Motor neuron (in vitro differentiated cells): ENCODE data around the gene MRPS27. TPM values are rescaled to one million over a fixed set of nuclear protein-coding genes. Genes with fewer than 3 reads are reported as not detected.

Experiments
- ATAC-seq, 8 experiments: fragments of 200-7000 bp; cut with Tn5 transposase; replicated peaks in 6 of 8; 2 replicates each; pipeline ENCODE4 v1.8.0; 2021; ENCODE audit warnings: mild to moderate bottlenecking in 8 of 8, moderate library complexity in 8 of 8
- H3K27ac ChIP-seq, 2 donors: fragments of 250-450 bp; sonication (Bioruptor Pico); 2 replicates each; pipeline ENCODE4 v1.9.0; 2021; ENCODE audit warnings: antibody characterized with exemption in 2 of 2, mild to moderate bottlenecking in 2 of 2, moderate library complexity in 1 of 2
- H3K4me1 ChIP-seq, 2 donors: fragments of 250-450 bp; sonication (Bioruptor Pico); replicated peaks in 1 of 2; 2 replicates each; pipeline ENCODE4 v1.6.1; 2021; ENCODE audit warnings: antibody characterized with exemption in 2 of 2, mild to moderate bottlenecking in 2 of 2, moderate library complexity in 1 of 2
- H3K4me3 ChIP-seq, 5 donors: fragments of 250-450 bp; sonication (Bioruptor Pico); 2 replicates each; pipeline ENCODE4 v1.9.0; 2021; ENCODE audit warnings: antibody characterized with exemption in 5 of 5, mild to moderate bottlenecking in 5 of 5, moderate library complexity in 4 of 5
- WGBS, 10 experiments: fragments of 450-650 bp; shearing (Covaris generic); methylation state at CpG; one replicate each; pipeline ENCODE4 v1.0.0; 2022; 5-methylcytosine and 5-hydroxymethylcytosine counted together
- in situ Hi-C, 9 experiments: fragments of 400-800 bp; cut with MboI; loops; one replicate each; pipeline ENCODE4 v1.15.0; 2021; ENCODE audit warnings: low sequenced_read_pairs in 9 of 9, low pct_unique_long_range_greater_than_20kb in 2 of 9; ENCODE audit not compliant: unreplicated experiment in 9 of 9
- total RNA-seq, 8 experiments: library from RNA; unstranded; fragments of 300-600 nt; gene quantifications; 2 replicates each; pipeline versions ENCODE4 v1.2.3 to v1.2.4, GENCODE V29; 2022

The MRPS27 gene
- total RNA-seq, 8 experiments from 2014 or later = 37.5 to 93.7 (median 48.1) TPM

DNA sequence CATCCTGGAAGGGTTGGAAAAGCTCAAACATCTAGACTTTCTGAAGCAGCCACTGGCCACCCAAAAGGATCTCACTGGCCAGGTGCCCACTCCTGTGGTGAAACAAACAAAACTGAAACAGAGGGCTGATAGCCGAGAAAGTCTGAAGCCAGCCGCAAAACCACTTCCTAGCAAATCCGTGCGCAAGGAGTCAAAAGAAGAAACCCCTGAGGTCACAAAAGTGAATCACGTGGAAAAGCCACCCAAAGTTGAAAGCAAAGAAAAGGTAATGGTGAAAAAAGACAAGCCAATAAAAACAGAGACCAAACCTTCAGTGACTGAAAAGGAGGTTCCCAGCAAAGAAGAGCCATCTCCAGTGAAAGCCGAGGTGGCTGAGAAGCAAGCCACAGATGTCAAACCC is 125.2 kb downstream of the MRPS27 start:
- in situ Hi-C loops = no loop called here
- ATAC-seq = no peak
- Histone ChIP-seq H3K4me1 (no peaks in the 10 kb centered on the region), H3K27ac (no peak overlapping the region), H3K4me3 (no peak overlapping the region)
- WGBS, 10 experiments = 89 to 100% (median 97%) methylated on average over 1 to 6 of the region's 6 CpGs

DNA sequence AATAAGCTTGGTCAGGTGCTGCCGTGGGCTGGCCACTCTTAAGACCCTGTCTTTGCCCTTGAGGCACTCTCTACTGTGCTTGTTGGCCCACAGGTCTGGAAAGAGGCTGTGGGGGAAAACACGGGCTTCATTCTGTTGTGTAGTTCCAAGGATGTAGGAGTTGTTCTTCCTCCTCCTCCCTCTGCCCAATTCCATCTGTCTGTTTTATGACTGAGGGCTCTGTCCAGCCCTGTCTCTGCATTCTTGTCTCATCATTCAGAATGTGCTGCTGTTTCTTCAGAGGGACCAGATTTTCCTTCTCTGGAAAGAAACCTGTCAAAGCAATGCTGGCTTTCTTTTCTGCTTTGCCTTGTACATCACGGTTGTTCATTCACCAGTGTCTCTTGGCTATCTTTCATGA is 128.6 kb downstream of the MRPS27 start:
- WGBS, 10 experiments = 25 to 100% (median 90%) methylated on average over 1 to 3 of the region's 3 CpGs; no CpG with 5 or more reads in 2 of the 10 experiments
- no peak overlapping the region for H3K27ac ChIP-seq
- ATAC-seq = no peak
- no peaks in the 10 kb centered on the region for H3K4me1 ChIP-seq
- in situ Hi-C loops = no loop called here
- no peak overlapping the region for H3K4me3 ChIP-seq

DNA sequence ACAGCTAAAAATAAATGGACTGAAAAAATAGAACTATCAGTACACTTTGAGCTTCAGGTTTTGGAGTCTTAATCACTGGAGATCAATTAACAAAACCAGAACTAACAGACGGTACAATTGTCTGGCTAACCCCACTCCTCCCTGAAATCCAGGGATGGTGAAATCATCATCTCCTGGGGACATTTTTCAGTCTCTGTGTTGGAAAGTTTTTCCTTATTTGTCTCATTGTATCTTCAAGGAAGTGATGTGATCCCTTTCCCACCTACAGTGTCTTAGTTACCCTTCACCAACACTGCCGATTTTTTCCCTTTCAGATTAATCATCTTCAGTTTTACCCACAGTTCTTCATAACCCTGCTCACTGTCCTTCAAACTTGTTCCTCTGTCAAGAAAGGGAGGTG is 130.9 kb downstream of the MRPS27 start:
- 60 to 100% (median 95%) methylated on average over 1 to 2 of the region's 2 CpGs for WGBS, 10 experiments
- no peak overlapping the region for H3K4me3 ChIP-seq
- H3K27ac ChIP-seq = no peak overlapping the region
- peaks cover under 1 to 5% of the 10 kb centered on the region in 2 donors for H3K4me1 ChIP-seq
- in situ Hi-C loops = no loop called here
- no peak for ATAC-seq

DNA sequence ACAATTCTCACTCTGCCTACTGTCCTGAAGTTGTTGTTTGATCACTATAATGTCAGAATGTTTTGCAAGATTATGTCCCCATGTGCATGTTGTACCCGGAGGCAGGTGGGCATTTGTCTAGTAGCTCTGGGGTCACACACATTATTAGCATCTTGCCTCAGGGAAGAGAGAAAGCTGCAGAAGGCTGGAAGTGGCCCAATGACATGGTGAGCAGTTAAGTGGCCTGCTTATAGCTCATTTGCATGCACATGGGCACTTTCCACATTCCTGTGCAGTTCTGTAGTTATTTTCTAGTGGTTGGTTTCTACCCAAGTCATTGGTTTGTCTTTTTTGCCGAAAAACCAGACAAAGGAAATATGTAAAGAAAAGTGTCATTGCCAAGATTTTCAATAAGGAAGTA is 131.9 kb downstream of the MRPS27 start:
- H3K27ac ChIP-seq = no peak overlapping the region
- peaks cover 9 to 14% of the 10 kb centered on the region in 2 donors for H3K4me1 ChIP-seq
- peak in 1 of 8 experiments; percentile 35 for ATAC-seq
- H3K4me3 ChIP-seq = no peak overlapping the region
- in situ Hi-C loops = no loop called here
- WGBS, 10 experiments = 0 to 100% (median 95%) methylated on average over 1 to 2 of the region's 2 CpGs

DNA sequence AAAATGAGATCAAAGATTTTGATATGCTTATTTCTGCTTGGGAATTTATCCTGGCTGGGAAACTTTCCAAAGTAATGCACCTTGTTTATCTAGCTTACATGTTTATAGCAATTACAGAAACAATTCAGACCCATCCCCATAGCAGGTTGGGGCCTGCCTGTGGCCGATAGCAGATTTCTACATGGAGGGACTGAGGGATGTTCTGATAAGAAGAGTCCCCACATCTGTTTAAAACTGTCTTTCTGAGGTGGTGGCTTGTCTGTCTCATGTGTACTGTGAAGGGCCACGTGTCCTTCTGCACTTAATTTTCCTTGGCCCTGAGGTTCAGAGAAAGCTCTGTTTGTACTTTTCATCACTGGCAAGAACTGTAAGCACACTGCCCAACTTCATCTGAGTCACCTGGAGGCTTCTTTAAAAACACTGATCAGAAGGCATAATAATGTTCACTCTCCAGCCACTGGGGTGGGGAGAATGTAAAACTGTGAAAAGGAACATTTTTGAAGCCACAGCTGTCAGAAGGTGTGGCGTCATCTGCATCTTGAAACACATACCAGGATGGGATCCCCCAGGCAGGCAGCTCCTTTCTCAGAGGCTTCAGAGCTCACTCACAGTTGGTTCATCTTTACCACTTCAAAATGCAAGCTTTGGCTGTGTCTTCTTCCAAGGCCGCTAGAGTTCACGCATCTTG is 132.5 kb downstream of the MRPS27 start:
- H3K4me1 ChIP-seq = peaks cover 13 to 19% of the 10 kb centered on the region in 2 donors
- no peak overlapping the region for H3K27ac ChIP-seq
- H3K4me3 ChIP-seq = no peak overlapping the region
- WGBS, 10 experiments = 60 to 100% (median 84%) methylated on average over 1 to 5 of the region's 5 CpGs; no CpG with 5 or more reads in 2 of the 10 experiments
- peak in 3 of 8 experiments; percentile 58 to 91 (median 88) for ATAC-seq
- in situ Hi-C loops = no loop called here

DNA sequence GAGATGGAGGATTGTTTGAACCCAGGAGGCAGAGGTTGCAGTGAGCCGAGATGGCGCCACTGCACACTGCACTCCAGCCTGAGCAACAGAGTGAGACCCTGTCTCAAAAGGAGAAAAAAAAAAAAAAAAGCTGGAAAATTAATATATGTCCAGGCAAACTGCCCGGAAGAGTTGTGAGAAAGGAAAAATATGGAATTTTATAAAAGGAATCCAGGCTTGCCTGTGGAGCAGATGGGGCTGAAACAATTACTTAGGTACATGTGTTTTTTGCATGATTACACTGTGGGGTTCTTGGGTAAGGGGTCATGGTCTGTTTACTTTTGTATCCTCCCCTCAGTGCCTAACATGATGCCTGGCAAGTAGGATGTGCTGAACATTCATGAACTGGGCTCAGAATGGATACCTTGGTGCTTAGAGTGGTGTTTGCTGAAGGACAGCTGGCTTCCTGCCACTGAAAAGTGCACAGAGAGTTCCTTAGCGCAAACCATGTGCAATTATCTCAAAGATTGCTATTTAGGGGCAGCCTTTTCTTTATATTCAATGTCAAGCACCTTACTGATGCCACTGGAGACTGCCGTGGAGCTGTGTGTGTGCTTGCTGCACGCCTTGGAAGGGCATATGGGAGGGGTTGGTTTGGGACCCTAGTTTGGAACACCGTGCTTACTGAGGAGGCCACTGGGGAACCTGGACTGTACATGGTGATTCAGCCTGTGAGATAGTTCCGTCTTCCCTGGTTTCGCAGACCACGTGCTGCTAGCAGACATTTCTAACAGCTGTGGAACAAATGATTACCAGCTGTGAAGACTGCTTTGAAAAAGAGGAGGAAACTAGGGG is 134.3 kb downstream of the MRPS27 start:
- WGBS, 10 experiments = 36 to 98% (median 90%) methylated on average over 2 to 10 of the region's 10 CpGs
- ATAC-seq = peak in 4 of 8 experiments; percentile 2 to 57 (median 25)
- H3K27ac ChIP-seq = no peak overlapping the region
- in situ Hi-C loops = no loop called here
- no peak overlapping the region for H3K4me3 ChIP-seq
- peaks cover 24 to 25% of the 10 kb centered on the region in 2 donors for H3K4me1 ChIP-seq

DNA sequence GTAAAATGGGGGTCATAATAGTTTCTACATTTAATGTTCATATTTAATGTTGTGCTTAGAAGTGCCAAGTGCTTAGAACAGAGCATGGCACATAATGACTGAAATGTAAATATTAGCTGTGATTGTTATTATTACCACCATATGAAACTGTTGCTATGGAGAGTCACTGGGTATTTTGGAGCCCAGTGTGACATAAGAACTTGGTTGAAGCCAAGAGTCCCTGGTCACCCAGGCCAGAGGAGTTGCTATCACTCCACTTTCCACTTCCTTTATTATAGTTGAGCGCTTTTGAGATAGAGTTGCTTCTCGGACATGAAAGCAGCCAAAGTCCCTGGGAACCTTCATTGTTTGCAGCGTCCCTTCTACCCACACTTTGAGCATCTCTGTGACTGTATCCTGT is 135.6 kb downstream of the MRPS27 start:
- Histone ChIP-seq H3K27ac (no peak overlapping the region), H3K4me1 (peaks cover 34 to 35% of the 10 kb centered on the region in 2 donors), H3K4me3 (no peak overlapping the region)
- WGBS, 10 experiments = 80 to 100% (median 100%) methylated on average over 1 to 3 of the region's 3 CpGs; no CpG with 5 or more reads in 3 of the 10 experiments
- in situ Hi-C loops = no loop called here
- ATAC-seq = peak in 1 of 8 experiments; percentile 2

DNA sequence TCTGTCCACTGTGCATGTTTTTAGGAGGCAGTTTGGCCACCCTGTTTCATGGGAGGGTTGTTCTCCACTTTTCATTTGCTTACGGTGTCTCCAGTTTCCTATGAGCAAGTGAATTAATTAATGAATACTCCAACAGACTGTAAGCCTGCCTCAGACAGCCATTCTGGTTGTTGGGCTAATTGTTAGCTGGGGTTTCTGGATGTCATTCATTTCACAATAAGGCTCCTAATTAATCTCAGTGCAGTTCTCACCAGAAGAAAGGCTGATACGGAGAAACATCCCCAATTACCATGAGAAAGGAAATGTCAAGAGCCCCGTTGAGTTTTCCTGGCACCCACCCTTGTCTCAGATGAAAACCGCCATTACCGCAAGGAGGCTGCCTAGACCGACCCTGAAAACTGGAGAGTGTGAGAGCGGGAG is 136.9 kb downstream of the MRPS27 start:
- WGBS, 10 experiments = 0 to 100% (median 27%) methylated on average over 2 to 6 of the region's 7 CpGs; no CpG with 5 or more reads in 2 of the 10 experiments
- Histone ChIP-seq H3K4me3 (no peak overlapping the region), H3K4me1 (peaks cover 44 to 45% of the 10 kb centered on the region in 2 donors), H3K27ac (peak overlapping the region; percentile 37 to 55)
- ATAC-seq = peak in 5 of 8 experiments; percentile 46 to 77 (median 72)
- in situ Hi-C loops = no loop called here

DNA sequence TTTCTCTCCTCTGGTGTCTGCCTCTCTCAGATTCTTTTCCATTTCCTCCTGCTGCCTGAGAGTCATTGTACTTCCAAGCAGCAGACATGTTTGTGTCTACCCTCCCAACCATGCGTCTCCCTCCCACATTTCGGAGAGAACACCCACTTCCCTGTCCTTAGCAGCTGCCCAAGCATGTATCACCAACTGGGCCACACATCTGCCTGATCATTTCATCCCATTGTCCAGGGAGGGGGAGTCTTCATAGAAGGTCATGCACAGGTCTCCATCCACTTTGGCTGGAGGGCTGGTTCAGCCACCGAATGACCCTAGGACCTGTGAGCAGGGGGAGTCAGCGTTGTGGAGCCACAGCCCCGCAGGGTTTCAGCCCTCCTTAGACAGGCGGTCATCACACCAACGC is 137.4 kb downstream of the MRPS27 start:
- in situ Hi-C loops = no loop called here
- WGBS, 10 experiments = 7 to 17% (median 9%) methylated on average over 1 to 6 of the region's 7 CpGs; no CpG with 5 or more reads in 7 of the 10 experiments
- ATAC-seq = peak in 3 of 8 experiments; percentile 5 to 24 (median 6)
- Histone ChIP-seq H3K4me3 (no peak overlapping the region), H3K4me1 (peaks cover 44 to 45% of the 10 kb centered on the region in 2 donors), H3K27ac (peak overlapping the region in 1 of 2 donors; percentile 36)

DNA sequence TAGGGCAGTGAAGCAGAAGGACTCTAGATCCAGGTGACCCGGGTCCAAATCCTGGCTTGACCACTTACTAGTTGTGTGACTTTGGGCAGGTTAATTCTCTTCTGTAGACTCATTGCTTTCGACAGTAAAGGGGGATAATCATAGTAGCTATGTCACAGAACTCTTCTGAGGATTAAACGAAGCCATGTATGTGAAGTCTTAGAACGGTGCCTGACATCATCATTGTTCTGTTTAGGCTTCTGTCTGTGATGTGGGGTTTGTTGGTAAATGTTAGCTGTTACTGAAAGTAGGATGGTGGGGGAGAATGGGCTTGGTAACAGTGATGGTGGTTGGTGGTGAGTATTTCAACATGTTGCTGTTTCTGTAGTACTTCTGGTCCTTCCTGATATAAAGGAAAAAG is 139.1 kb downstream of the MRPS27 start:
- in situ Hi-C loops = no loop called here
- Histone ChIP-seq H3K4me1 (peaks cover 44 to 45% of the 10 kb centered on the region in 2 donors), H3K27ac (no peak overlapping the region), H3K4me3 (no peak overlapping the region)
- WGBS, 10 experiments = 30 to 83% (median 45%) methylated on average over 1 to 4 of the region's 4 CpGs; no CpG with 5 or more reads in 3 of the 10 experiments
- no peak for ATAC-seq

DNA sequence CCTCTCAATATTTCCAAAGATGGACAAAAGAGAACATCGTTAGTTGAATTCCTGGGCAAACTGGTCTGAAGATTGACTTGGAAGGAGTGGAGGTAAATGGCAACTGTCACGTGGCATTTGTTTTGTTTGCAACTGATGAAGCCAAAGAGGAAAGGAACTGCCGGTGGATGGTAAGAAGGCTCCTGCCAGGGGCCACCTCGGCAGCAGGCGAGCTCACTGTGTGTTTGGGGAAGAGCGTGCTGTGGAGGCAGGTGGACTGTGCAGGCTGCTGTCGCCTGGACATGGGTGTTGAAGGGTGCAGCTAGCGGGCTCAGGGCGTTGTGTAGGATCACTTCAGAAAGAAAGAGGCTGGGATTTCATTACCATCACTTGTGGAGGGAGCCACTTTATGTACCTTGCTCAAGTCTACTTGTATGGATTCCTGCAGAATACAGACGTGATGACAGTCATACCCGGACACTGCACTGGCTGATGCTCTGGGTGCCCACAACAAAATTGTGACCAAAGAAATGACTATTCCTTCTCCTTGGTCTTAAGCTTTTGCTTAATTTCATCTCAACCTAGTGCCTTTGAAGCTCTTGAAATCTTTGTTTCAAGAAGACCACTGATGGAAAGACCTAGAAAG is 140.1 kb downstream of the MRPS27 start:
- H3K27ac ChIP-seq = peak overlapping the region; percentile 35 to 76

DNA sequence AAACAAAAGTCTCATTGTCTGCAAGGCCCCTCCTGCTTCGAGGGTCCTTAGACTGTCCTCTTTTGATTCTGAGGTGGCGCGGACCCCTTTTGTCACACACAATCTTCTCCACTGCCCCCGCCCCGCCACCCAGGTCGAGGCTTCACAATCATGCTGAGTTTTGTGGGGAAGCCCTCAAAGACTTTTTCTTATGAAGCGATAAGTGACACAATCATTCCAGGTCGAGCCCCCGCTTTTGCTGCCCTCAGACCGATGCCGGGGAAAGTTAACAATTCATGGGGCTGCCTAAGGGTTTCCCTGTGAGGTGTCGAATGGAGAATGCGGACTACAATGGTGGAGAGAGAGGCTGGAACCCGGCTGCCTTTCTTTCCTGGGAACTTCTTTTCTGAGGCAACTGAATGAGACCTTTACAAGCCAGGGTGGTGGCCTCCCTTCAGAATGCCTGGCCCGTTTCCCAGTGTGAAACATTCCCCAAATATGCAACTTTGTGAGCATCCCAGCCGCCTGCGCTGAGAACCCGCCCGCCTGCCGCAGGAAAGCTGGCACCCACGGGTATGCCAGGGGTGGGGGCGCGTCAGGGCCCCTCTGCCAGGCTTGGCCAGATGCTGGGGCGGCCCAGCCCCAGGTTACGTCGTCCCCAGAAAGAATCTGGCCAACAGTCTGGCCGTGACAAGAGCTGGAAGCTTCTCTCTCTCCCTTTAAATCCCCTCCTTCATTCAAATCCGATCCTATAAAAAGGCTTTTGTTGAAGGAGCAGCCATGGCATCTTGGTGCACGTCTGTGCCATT is 140.8 kb downstream of the MRPS27 start:
- ATAC-seq = peak; percentile 48 to 98 (median 74)
- Histone ChIP-seq H3K4me1 (peaks cover 44 to 45% of the 10 kb centered on the region in 2 donors), H3K4me3 (no peak overlapping the region), H3K27ac (peak overlapping the region; percentile 35 to 76)
- WGBS, 10 experiments = 0 to 31% (median 24%) methylated on average over 2 to 13 of the region's 29 CpGs; no CpG with 5 or more reads in 1 of the 10 experiments
- in situ Hi-C loops = no loop called here

More for the DNA sequence above, 140.1 kb downstream of the MRPS27 start:
- Histone ChIP-seq H3K4me1 (peaks cover 44 to 45% of the 10 kb centered on the region in 2 donors), H3K4me3 (no peak overlapping the region)
- ATAC-seq = peak in 4 of 8 experiments; percentile 2 to 35 (median 6)
- in situ Hi-C loops = no loop called here
- 20 to 72% (median 35%) methylated on average over 1 to 10 of the region's 11 CpGs; no CpG with 5 or more reads in 2 of the 10 experiments for WGBS, 10 experiments
